GM23248 (cell line): ENCODE results near the gene CCDC158. TPM values are rescaled to one million over a fixed set of nuclear protein-coding genes. Genes with fewer than 3 reads are reported as not detected.

Source experiments
- DNase-seq: peaks from one replicate; pipeline ENCODE4 v3.0.0-alpha.2; 2015
- H2AFZ ChIP-seq: fragments of 200-600 bp; sonication (generic); 2 replicates; pipeline ENCODE4 v1.6.1; 2016; ENCODE audit warnings: antibody characterized with exemption
- H3F3A ChIP-seq: fragments of 200-600 bp; sonication (generic); 2 replicates; pipeline ENCODE4 v1.6.1; 2016; ENCODE audit warnings: mild to moderate bottlenecking, antibody characterized with exemption, mixed run types; ENCODE audit not compliant: insufficient read depth
- H3K27ac ChIP-seq: fragments of 200-600 bp; sonication (generic); 2 replicates; pipeline ENCODE4 v1.5.1; 2016; ENCODE audit warnings: mild to moderate bottlenecking
- H3K27me3 ChIP-seq: fragments of 200-600 bp; sonication (generic); replicated peaks from 2 replicates; pipeline ENCODE4 v1.6.1; 2016; ENCODE audit warnings: mild to moderate bottlenecking; ENCODE audit not compliant: insufficient read depth
- H3K36me3 ChIP-seq: fragments of 200-600 bp; sonication (generic); 2 replicates; pipeline ENCODE4 v1.6.1; 2016; ENCODE audit warnings: low read depth, mild to moderate bottlenecking
- H3K4me1 ChIP-seq: fragments of 200-600 bp; sonication (generic); 2 replicates; pipeline ENCODE4 v1.6.1; 2016; ENCODE audit warnings: mild to moderate bottlenecking; ENCODE audit not compliant: insufficient read depth
- H3K4me2 ChIP-seq: fragments of 200-600 bp; sonication (generic); one replicate; pipeline ENCODE4 v1.6.1; 2016; ENCODE audit warnings: mild to moderate bottlenecking; ENCODE audit not compliant: unreplicated experiment
- H3K4me3 ChIP-seq: fragments of 200-600 bp; sonication (generic); 2 replicates; pipeline ENCODE4 v1.5.1; 2016; ENCODE audit warnings: mild to moderate bottlenecking
- H3K79me2 ChIP-seq: fragments of 200-600 bp; sonication (generic); 2 replicates; pipeline ENCODE4 v1.6.1; 2016; ENCODE audit warnings: mild to moderate bottlenecking; ENCODE audit not compliant: insufficient read depth
- H3K9ac ChIP-seq: fragments of 200-600 bp; sonication (generic); 2 replicates; pipeline ENCODE4 v1.6.1; 2016; ENCODE audit warnings: mild to moderate bottlenecking
- H3K9me2 ChIP-seq: fragments of 200-600 bp; sonication (generic); 2 replicates; pipeline ENCODE4 v1.6.1; 2016; ENCODE audit warnings: mixed run types, mild to moderate bottlenecking, moderate library complexity; ENCODE audit not compliant: insufficient read depth
- H3K9me3 ChIP-seq: fragments of 200-600 bp; sonication (generic); one replicate; pipeline ENCODE4 v1.6.1; 2017; ENCODE audit warnings: low read depth
- H4K20me1 ChIP-seq: fragments of 200-600 bp; sonication (generic); 2 replicates; pipeline ENCODE4 v1.6.0; 2016; ENCODE audit not compliant: insufficient read depth
- EZH2 ChIP-seq: fragments of 200-600 bp; sonication (generic); IDR thresholded peaks from 2 replicates; pipeline ENCODE4 v1.6.1; 2018; ENCODE audit warnings: antibody characterized with exemption, mild to moderate bottlenecking; ENCODE audit not compliant: insufficient read depth, poor library complexity, severe bottlenecking
- EZH2phosphoT487 ChIP-seq: fragments of 200-600 bp; sonication (generic); IDR thresholded peaks from 2 replicates; pipeline ENCODE4 v1.6.1; 2018; ENCODE audit warnings: antibody characterized with exemption, moderate library complexity, mild to moderate bottlenecking, low read depth; ENCODE audit not compliant: insufficient read depth
- WGBS, 2 experiments: methylation state at CpG; one replicate each; pipeline ENCODE4 v1.1.6; 2015 to 2017; ENCODE audit warnings: low lambda C conversion rate in 2 of 2, low coverage in 1 of 2; ENCODE audit errors: missing lambda C conversion rate in 2 of 2; 5-methylcytosine and 5-hydroxymethylcytosine counted together
- in situ Hi-C: fragments of 300-500 bp; cut with MboI; formaldehyde crosslinking; loops from 2 replicates; pipeline ENCODE4 v1.15.0; 2020
- polyA plus RNA-seq: library from polyadenylated mRNA; unstranded; fragments of >200 nt; fragmentation: Nextera tagmentation; extraction: Ambion mirVana; gene quantifications from 2 replicates; pipeline ENCODE4 v1.2.1, GENCODE V29; 2016
- total RNA-seq: library from RNA; depleted of rRNA; stranded (reverse); fragments of >200 nt; shearing (Covaris generic); gene quantifications from 2 replicates; pipeline ENCODE4 v1.2.3, GENCODE V29; 2014

Gene CCDC158
- total and polyA plus RNA-seq, 2 experiments from 2014 or later: 0.14 TPM; not detected in 1

DNA sequence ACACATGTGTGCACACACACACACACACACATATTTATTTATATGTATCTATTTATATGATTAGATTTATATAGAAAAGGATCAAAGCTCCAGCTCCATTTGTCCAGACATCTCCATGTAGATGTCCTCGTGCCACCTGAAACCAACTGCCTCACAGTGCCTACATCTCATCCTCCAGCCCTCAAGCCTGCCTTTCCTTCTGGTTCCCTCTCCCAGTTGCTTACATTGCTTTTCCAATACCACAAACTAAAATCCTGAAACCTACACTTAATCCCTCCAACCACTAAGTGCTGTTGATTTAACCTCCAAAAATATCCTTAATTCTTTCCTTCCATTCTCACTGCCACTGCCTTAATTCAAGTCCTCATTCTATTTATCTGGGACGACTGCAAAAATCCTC lies 63.0 kb downstream of the CCDC158 start:
- WGBS, 2 experiments: 18 to 25% methylated on average over 2 of the region's 2 CpGs
- H4K20me1 ChIP-seq: no peaks in the 10 kb centered on the region
- H3K9ac ChIP-seq: no peak overlapping the region
- no peaks in the 10 kb centered on the region for H3K9me3 ChIP-seq
- H3K4me3 ChIP-seq: no peak overlapping the region
- TF ChIP-seq EZH2phosphoT487: no peak
- no peak for TF ChIP-seq EZH2
- no peak overlapping the region for H3K27ac ChIP-seq
- no peak for DNase-seq
- in situ Hi-C loops: no loop called here
- no peaks in the 10 kb centered on the region for H3K9me2 ChIP-seq
- H3K27me3 ChIP-seq: peaks cover 5% of the 10 kb centered on the region
- H2AFZ ChIP-seq: no peak overlapping the region
- H3F3A ChIP-seq: no peaks in the 10 kb centered on the region
- H3K36me3 ChIP-seq: no peaks in the 10 kb centered on the region
- no peaks in the 10 kb centered on the region for H3K79me2 ChIP-seq
- H3K4me2 ChIP-seq: no peak overlapping the region
- H3K4me1 ChIP-seq: no peaks in the 10 kb centered on the region

DNA sequence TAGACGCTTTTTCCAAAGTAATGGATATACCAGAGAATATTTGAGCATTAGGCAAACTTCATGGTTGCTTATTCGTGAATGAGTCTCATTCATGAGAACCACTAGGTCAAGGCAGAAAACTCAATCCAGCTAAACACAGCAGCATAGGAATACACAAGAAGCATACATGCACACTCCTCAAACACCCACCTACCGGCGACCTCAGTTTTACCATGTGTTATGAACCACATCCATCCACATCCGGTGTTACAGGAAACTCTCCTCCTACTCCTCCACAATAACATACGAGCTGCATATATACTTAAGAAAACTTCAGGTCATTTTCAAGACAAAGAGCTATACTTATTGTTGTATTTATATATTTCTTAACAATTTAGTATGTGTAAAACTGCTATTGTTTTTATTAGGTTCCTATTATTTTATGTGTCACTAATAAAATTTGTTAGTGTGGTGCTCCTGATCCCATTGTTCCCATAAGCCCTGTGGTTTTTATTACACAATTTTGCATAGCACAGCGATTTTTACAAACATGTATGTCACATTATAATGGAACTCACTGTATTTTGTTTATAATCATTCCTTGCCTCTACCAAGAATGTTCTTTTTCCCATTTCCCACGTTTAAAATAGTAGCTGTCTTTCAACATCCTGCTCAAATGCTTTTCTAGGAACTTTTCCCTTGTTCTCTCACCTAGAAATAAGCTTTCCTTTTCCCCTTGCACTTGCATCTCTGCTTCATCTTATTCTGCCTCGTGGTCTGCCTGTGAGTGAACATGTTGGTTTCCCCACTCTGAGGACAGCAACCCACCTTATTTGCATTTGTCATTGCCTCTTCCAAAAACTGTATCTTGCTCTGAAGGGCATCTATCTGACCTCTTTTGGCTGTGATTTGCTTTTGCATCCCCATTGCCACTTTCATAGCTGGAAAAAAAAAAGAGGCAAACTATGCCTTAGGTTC lies 66.1 kb downstream of the CCDC158 start:
- Histone ChIP-seq H2AFZ (no peak overlapping the region), H3K4me2 (no peak overlapping the region), H3K27ac (no peak overlapping the region), H3K4me1 (no peaks in the 10 kb centered on the region), H3K4me3 (no peak overlapping the region), H3K9me3 (no peaks in the 10 kb centered on the region), H3K27me3 (peaks cover 5% of the 10 kb centered on the region), H4K20me1 (no peaks in the 10 kb centered on the region), H3K36me3 (no peaks in the 10 kb centered on the region), H3F3A (no peaks in the 10 kb centered on the region), H3K9me2 (no peaks in the 10 kb centered on the region), H3K9ac (no peak overlapping the region), H3K79me2 (no peaks in the 10 kb centered on the region)
- DNase-seq: no peak
- in situ Hi-C loops: no loop called here
- 56 to 61% methylated on average over 9 of the region's 9 CpGs for WGBS, 2 experiments
- TF ChIP-seq EZH2 (no peak), EZH2phosphoT487 (no peak)

DNA sequence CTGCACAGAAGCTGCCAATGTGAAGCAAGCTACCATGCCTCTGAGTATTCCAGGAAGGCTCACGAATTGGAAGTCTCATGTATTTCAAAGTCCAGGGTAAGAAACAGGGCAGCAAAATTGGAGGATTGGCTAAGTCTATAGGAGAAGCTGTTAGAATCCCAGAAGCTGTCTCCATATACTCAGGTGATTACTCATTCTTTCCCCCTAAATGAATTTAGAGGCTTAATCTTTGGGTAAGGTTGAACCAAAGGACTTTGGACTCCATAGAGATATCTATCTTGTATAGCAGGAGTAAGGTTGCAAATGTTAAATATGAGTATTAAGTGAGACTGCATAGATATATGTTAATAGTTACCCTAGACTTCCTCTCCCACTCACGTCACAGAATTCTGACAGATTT lies 78.1 kb downstream of the CCDC158 start:
- no peak overlapping the region for H3K27ac ChIP-seq
- H3K9ac ChIP-seq: no peak overlapping the region
- H3K36me3 ChIP-seq: no peaks in the 10 kb centered on the region
- no peak overlapping the region for H3K4me3 ChIP-seq
- H3K9me2 ChIP-seq: no peaks in the 10 kb centered on the region
- no peaks in the 10 kb centered on the region for H4K20me1 ChIP-seq
- in situ Hi-C loops: no loop called here
- no peaks in the 10 kb centered on the region for H3K9me3 ChIP-seq
- no peaks in the 10 kb centered on the region for H3K79me2 ChIP-seq
- no peak overlapping the region for H3K4me2 ChIP-seq
- no peaks in the 10 kb centered on the region for H3F3A ChIP-seq
- WGBS, 2 experiments: 39 to 48% methylated on average over 2 of the region's 2 CpGs
- peaks cover 10% of the 10 kb centered on the region; the same call in 1 of the 2 replicates for H3K4me1 ChIP-seq
- H3K27me3 ChIP-seq: 0 out of 2 replicates have a peak, but pooled peaks cover 3% of the 10 kb centered on the region
- TF ChIP-seq EZH2: no peak
- no peak for TF ChIP-seq EZH2phosphoT487
- no peak for DNase-seq
- H2AFZ ChIP-seq: no peak overlapping the region

DNA sequence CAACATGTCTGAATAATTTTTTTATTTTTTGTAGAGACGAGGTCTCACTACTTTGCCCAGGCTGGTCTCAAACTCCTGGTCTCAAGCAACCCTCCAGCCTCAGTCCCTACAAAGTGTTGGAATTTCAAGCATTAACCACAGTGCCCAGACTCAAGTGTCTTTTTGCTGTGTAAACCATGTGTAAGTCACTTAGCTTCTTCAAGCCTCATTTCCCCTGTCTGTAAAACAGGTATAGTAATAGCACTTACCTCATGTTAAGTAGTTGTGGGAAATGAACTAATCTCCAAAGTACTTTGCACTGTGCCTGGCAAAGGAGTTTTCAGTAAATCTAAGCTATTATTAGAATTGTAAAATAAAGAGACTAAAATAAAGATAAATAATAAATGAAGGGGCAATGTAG lies 78.8 kb downstream of the CCDC158 start:
- no peak overlapping the region for H2AFZ ChIP-seq
- no peak for TF ChIP-seq EZH2
- no peak for TF ChIP-seq EZH2phosphoT487
- in situ Hi-C loops: no loop called here
- H3K4me1 ChIP-seq: peaks cover 10% of the 10 kb centered on the region; the same call in 1 of the 2 replicates
- no peak overlapping the region for H3K4me2 ChIP-seq
- 0 out of 2 replicates have a peak, but pooled peaks cover 3% of the 10 kb centered on the region for H3K27me3 ChIP-seq
- H3K79me2 ChIP-seq: no peaks in the 10 kb centered on the region
- no peak overlapping the region for H3K4me3 ChIP-seq
- H3K9me3 ChIP-seq: no peaks in the 10 kb centered on the region
- no peaks in the 10 kb centered on the region for H3K9me2 ChIP-seq
- H3F3A ChIP-seq: no peaks in the 10 kb centered on the region
- H3K9ac ChIP-seq: no peak overlapping the region
- no peaks in the 10 kb centered on the region for H3K36me3 ChIP-seq
- no peak for DNase-seq
- no peak overlapping the region for H3K27ac ChIP-seq
- H4K20me1 ChIP-seq: no peaks in the 10 kb centered on the region
- 76 to 79% methylated on average over 1 of the region's 1 CpG for WGBS, 2 experiments
